GM12865 (cell line): ENCODE results near the gene CCDC124.

Source experiments
- DNase-seq: peaks from one replicate; pipeline ENCODE4 v3.0.0; 2010; ENCODE audit warnings: low read depth
- H3K4me3 ChIP-seq: 2 replicates; pipeline ENCODE4 v1.5.1; 2011; ENCODE audit warnings: mild to moderate bottlenecking, low read depth, low read length, control low read depth
- TF ChIP-seq, protein P1 (sequence below): IDR thresholded peaks from 2 replicates; pipeline ENCODE4 v1.5.1; 2011; ENCODE audit warnings: low read length, control low read depth, low read depth, inconsistent platforms; ENCODE audit not compliant: insufficient read depth; ENCODE audit errors: missing control alignments

CCDC124 gene

DNA sequence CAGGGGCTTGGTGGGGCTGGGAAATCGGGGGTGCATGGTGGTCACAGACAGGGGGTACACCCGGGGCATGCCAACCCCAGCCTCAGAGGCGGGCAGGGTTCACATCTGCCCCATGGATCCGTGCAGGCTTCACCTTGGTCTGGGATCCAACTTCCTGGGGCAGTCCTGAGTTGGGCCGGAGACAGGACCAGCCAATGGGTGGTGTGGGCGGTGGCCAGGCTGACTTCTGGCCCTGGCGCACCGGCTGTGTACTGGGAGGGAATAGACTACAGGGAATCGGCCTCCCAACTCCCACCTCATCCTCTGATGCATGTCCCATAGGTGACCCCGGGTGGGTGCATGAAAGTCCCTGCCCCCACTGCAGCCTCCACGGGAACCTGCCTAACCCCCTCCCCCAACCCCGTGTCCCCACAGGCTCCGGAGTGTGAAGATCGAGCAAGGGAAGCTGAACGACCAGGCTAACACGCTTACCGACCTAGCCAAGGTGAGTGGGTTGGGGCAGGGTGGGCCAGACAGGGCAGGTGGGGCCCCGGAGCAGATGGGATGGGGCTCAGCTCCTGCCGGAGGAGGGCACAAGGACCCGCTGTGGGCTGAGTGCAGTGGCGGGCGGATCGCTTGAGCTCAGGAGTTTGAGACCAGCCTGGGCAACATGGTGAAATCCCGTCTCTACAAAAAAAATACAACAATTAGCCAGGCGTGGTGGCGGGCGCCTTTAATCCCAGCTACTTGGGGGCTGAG is 60.4 kb downstream of the CCDC124 start:
- TF ChIP-seq, protein P1, sequence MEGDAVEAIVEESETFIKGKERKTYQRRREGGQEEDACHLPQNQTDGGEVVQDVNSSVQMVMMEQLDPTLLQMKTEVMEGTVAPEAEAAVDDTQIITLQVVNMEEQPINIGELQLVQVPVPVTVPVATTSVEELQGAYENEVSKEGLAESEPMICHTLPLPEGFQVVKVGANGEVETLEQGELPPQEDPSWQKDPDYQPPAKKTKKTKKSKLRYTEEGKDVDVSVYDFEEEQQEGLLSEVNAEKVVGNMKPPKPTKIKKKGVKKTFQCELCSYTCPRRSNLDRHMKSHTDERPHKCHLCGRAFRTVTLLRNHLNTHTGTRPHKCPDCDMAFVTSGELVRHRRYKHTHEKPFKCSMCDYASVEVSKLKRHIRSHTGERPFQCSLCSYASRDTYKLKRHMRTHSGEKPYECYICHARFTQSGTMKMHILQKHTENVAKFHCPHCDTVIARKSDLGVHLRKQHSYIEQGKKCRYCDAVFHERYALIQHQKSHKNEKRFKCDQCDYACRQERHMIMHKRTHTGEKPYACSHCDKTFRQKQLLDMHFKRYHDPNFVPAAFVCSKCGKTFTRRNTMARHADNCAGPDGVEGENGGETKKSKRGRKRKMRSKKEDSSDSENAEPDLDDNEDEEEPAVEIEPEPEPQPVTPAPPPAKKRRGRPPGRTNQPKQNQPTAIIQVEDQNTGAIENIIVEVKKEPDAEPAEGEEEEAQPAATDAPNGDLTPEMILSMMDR, result no peak
- H3K4me3 ChIP-seq, result no peak overlapping the region
- no peak for DNase-seq
